ENCODE measurements around the gene AGBL1.

AGBL1 gene

DNA sequence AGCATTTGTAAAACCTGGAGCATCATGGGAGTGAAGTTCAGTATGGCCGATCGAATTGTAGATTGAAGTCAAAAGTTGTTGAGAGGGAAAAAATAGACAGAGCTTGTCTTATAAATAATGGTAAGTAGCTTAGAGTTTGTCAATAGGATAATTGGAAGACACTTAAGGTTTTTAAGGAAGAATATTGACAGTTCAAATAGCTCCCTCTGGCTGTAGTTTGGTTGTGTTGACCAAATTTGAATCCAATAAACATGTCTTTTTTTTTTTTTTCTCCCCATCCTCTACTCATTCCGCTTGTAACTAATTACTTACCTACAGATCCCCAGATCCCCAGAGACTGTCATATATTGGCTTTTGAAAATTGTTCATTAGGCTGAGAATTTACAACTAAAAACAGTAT is 677.0 kb downstream of the AGBL1 start:
- peak; percentile 0 for DNase-seq

DNA sequence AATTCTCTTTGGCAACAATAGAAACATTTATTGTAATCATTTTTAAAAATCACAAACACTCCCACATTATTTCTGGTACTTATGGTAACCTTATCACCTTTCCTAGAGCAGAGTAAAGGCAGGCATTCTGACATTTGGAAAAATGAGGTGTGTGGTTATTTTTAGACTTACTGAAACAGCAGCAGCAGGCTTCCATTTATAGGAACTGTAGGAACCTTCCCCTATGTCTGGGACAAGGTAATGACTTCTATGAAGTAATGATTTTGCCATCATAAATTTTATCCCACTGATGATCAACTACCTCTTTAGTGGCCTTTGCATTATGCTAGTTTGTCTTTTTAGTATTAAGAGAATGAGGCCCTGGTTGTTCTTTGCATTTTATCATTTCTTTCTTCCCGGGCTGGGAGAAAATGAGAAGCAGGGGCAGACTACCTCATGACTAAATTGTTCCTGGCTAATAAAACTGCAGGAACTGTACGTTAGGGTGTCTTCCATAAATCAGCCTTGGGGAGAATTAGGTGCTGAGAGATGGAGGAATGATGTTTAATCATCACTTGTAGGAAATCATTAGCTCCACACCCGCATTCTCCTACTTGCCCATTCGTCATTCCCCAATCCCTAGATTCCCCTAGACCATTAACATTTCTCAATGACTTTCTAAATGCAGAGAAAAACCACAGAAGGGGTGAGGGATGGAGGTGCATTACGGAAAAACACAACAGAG is 680.3 kb downstream of the AGBL1 start:
- no peak for DNase-seq

DNA sequence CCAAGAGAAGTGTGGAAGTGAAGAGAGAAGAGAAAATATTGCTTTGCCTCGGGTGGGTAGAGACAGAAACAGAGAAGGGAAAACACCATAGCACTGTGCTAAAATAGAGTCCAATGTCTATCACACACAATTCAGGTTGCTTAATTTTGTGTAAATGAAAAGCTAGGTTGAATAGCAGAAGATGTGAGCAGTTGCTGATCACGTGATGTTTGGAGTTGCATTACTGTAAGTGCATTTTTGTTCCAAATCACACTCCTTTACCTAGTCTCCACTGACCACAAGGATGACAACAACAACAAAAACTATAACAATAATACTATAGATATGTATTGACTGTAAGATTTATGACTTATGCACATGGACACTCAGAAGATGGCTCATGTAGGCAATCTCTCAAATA is 683.2 kb downstream of the AGBL1 start:
- no peak for DNase-seq

DNA sequence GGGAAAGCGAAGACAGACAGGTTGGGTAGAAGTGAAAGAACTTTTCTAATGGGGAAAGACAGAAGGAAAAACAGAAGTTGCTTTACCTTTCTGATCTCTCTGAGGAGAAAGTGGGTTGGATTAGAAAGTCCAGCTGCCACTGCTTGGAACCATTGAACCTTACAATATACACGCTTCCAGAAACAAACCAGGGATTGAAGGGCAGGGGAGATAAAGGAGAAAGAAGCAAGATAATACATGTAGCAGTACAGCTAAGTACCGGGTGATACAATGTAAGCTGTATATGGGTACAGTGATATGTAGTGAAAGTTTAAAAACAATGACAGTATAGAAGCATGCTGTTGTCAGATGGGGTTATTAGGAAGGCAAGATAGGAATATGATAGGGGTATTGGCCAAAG is 684.4 kb downstream of the AGBL1 start:
- no peak for DNase-seq

DNA sequence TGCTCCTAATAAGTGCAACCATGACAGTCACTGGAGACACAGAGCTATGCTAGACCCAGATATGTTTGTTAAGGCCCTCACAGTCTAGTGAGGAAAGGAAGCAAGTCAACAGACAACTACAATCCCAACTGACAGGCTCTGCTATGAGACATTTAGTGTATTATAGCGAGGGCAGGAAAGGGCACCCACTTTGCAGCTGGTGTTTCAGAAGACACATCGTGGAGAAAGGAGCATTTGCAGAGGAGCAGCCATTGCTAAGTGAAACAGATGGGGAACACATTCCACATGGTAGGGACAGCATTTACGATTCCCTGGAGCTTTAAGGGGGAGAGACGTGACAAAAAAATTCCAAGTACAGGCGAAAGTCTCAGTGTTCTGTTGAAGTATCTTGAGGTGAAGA is 685.6 kb downstream of the AGBL1 start:
- DNase-seq = no peak

DNA sequence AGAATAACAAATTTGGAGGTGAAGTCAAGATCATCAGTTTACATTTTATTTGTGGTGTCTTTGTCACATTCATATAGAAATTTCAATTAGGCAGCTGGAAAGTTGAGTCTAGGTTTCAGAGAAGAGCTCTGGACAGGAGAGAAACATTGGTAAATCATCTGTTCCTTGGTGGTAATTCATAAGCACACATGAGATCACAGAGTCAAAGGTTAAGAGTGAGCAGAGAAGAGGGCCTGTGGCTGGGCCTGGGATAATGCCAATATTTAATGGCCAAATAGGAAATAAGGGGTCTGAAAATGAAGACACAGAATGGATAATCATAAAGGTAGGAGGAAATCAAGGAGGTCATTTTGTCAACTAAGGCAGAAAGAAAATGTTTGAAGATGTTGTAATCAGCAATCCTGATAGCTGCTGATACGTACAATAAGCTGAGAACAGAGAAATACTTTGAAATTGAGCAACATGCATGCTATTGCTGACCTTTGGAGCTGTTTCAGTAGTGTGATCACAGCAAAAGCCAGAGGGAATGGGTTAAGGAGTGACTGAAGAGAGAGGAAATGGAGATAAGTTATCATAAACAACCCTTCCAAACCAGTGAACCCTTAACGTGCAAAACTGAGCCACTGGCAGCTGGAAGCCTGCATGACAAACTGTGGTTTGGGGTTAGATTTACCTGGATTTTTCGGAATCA is 692.8 kb downstream of the AGBL1 start:
- DNase-seq = no peak

DNA sequence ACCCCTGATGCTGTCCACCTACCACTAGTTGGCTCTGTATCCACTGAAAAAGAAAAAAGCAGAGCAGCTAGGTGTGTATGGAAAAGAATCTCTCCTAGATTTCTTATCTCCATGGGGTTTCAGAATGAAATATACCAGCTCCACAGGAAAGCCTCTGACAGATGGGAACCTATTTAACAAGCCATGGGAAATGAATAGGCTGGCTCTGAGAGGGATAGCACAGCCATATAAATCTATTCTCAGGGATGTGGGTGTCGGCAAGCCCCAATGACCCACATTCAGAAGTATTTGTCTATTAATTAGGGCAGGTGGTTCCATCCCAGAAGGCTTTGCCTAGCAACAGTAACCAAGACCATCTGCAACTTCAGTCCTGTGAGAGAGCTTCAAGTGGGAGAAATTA is 694.1 kb downstream of the AGBL1 start:
- DNase-seq = no peak

DNA sequence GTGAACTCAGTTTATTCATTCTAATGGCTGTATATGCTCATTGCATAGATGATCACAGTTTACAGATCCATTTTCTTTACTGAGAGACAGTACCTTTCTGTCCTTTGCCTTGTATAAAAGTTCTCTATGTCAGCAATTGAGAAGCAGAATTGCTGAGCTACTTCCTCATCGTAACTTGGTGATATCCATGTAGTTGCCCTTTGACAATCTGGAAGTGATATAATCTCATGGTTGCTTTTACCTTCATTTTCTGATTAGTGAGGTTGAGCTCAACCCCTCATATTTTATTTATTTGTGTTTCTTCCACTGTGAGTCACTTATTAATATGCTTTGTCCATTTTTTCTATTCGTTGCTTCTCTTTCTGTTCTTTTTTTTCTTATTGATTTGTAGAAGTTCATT is 696.5 kb downstream of the AGBL1 start:
- DNase-seq = no peak

DNA sequence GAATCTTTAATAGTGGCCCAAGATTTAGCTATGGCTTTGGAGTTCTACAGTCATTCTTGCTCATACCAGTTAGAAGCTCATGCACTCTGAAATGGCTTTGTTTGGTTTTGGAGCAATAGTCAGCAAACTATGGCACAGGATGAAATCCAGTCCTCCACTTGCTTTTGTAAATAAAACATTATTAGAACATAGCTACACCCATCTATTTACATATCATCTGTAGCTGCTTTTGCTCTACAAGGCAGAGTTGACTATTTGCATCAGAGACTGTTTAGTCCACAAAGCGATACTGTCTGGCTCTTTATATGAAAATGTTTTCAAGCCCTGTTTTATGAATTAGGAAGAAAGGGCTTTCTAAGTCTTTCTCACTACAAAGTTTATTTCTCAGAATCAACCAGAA is 716.9 kb downstream of the AGBL1 start:
- no peak for DNase-seq

DNA sequence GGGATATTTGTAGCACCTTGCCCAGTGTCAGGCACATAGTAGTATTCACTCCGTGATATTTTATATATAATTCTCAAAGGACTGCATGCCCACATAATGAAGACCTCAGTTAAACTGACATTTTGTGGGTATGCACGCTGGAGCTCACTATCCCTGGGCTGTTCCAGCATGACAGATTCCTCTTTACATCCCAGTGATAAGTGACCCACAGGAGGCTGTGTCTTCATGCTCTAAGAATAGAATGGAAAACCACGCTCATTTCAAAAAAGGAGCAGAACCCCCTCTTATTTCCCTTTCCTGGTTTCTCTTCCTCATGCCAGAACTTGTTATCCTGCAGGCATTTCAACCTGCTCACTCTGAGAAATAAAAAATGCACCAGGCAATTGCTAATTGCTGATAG is 717.5 kb downstream of the AGBL1 start:
- no peak for DNase-seq

DNA sequence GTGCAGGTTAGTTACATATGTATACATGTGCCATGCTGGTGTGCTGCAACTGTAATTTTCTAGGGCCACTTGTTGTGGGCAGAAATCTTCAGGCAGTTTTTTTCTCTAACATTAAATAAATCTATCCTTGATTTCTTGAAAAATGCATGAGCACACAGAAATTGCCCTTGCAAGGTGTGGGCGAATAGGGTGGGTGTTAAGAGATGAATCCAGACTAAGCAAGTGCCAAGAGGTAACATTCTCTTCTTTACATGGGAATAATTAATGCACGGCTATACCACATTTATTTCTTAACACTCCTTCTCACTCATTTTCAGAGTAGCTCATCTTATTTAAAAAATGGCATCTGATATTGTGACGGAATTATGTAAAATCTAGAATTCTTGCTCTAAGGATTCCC is 719.6 kb downstream of the AGBL1 start:
- DNase-seq = no peak

DNA sequence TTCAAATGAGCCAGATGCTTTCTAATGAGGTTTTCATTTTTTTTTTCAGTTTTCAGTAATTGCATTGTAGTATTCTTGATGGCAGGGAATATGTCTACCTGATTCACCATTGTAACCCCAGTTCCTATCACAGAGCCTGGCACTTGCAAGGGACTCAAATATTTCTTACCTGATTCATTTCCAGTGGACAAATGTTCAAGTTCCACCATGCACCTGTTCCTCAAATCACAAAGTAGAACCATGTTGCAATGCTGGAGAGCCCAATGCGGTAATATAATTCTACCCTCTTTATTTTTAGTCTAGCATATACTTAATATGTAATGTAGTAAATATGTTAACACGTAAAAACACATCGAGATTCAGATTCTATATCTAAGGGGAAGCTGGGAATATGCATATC is 722.6 kb downstream of the AGBL1 start:
- no peak for DNase-seq

DNA sequence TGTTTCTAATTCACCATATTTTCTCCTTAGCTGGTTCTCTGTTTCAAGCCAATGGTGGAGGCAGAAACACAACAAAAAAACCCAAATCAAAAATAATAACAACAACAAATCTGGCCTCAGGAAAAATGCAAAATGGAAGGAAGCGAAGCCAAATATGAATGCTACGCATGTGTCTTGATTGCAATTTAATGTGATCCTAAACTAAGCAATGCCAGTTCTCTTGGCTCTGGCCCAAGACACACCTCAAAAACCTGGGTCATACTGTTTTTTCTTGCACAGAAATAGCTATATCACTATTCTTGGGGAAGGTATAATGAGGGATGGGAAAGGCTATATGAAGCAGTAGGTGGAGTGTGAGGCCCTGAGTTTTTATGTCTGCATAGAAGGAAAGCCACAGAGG is 724.7 kb downstream of the AGBL1 start:
- DNase-seq = no peak

DNA sequence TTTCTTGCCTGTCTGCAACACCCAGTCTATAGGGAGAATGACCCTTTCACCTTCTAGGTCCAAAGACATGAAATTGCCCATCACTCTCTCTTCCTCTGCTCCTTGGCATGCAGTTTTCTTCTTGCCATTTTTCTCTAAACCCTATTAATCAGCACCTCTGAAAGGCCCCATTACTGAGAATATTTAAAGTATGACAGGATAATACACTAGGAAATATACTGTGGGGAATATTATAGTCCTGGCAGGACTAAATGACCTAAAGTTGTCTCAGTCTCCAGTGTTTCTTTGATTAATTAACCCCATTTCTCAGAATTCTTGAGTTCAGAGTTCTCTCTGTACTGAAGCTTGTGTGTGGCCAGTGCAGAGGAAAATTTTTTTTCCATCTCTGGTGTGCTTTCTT is 730.7 kb downstream of the AGBL1 start:
- no peak for DNase-seq

DNA sequence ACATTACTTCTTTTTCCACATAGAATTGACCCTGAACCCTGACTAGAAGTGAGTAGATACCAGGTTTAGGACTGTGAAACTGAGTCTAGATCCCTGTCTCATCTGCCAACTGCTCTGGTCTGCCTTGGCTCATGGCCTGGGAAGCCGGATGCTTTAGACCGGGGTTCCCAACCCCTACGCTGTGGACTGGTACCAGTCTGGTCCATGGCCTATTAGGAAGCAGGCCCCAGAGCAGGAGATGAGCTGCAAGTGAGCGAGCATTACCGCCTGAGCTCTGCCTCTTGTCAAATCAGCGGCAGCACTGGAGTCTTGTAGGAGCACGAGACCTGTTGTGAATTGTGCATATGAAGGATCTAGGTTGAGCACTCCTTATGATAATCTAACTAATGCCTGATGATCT is 734.2 kb downstream of the AGBL1 start:
- no peak for DNase-seq

DNA sequence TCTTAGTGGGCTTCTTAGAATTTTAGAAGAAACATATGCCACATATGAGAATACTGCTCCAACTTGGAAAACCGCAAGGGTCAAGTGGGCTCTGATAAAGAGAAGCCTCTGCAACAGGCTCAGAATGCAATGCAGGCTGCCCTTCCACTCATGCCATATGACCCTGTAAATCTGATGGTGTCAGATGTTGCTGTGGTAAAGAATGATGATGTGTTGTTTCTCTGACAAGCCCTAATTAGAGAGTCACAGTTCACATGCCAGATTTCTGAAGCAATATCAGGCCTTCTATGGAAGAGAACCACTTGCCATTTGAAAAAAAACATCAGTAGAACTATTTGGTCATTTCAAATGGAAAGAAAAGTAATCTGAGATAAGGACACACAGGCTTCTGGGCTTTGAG is 749.6 kb downstream of the AGBL1 start:
- no peak for DNase-seq

DNA sequence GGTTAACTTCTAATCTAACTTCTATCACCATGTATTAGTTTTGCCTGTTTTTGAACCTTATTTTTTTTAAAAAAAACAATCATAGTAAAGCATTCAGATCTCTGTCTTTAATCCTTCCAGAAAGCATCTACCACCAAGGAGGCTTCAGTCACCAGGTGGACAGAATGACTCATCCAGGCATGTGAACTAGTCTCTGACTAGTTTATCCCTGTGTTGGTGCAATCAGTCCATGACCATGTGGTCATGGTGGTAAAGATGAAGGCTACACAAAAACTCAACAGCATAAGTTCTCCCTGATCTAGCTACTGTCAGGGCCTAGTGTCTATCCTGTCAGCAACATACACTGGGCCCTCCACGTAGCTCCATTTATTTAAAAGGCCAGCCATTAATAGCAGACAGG is 750.6 kb downstream of the AGBL1 start:
- DNase-seq = no peak

DNA sequence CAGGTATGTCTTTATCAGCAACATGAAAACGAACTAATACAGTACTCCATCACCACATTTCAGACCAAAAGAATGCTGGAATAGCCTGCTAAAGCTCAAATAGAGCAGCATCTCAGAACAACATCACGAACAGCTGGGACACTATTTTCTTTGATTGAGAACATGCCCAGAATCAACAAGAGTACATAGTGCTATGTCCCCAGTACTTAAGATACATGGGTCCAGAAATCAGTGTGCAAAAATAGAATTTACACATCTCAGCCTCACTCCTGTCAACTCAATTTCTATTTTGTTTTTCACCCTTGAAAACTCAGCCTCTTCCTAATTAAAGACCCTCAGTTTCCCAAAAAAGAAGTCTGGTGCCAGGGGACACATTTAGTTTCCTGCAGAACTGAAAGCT is 753.9 kb downstream of the AGBL1 start:
- no peak for DNase-seq

DNA sequence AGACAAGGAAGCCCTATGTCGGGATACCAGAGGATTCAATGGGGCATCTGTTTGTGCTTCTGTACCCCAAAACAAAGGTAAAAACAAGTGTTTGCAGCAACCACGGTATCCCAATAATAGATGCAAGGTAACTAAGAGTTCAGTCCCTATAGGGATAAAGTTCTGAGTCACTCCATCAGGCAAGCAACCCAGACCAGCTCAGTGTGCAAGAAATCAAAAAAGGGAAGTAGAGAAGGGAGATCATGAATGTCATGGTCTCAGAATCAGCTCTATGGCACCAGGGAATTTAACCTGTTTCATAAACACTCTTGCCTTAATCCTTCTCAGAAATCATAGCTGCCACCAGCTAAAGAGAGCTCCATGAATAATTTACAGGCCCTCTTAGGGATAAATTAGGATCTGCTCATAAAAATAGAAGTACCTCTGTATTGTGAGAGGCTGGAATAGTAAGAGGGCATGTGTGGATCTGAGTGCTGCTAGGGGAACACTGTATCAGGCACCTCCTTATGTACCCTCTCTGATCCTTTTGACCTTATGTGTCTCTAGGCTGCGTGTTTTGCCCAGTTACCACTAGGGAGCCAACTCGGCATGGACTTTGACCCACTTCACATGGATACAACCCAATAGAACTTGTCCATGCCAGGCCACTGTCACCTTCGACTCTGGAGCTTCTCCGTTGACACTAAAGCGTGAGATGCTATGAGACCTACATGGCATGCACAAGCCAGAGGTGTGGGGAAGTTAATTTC is 754.6 kb downstream of the AGBL1 start:
- DNase-seq = no peak

DNA sequence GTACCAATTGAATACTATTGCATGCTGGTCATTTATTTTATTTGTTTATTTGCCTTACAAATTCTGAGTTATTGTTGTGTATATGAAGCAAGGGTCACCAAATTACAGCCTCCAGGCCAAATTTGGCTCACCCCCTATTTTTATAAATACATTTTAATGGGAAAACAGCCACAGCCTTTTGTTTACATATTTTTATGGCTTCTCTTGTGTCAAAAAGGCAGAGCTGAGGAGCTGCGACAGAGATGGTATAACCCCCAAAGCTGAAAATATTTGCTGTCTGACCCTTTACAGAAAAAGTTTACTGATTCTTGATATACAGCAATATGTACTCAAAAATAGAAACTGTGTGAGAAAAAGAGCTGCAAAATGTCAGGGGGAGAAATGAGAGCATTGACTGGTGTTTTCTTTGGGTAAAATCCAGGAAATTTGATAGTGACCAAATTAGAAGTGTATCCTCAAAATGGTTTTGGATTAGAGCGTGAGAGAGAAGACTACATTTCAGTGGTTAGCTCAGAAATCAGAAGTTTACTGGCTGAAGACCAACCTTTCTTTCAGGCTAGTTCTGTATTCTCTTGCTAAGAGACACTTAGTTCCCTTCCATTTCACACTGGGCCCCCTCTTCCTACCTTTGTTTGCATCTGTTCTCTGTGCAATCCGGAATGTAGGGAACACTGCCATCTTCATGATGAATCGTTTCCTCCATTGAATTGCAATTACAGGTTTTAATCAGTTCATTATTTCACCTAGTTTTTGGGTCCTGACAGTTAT is 757.8 kb downstream of the AGBL1 start:
- no peak for DNase-seq

DNA sequence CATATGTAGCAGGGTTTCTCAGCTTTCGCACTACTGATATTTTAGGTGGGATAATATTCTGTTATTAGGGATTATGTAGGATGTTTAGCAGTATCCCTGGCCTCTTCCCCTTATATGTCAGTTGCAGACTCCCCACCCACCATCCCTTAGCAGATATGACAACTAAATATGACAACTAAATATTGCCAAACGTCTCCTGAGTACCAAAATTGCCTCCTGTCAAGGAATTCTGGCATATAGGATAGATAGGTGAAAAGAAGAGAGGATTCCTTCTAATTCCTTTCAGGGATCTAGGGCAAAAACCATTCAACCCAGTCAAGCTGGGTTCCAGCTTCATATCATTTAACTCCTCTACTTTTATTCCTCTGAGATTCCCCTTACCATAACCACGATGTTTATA is 759.8 kb downstream of the AGBL1 start:
- DNase-seq = no peak

DNA sequence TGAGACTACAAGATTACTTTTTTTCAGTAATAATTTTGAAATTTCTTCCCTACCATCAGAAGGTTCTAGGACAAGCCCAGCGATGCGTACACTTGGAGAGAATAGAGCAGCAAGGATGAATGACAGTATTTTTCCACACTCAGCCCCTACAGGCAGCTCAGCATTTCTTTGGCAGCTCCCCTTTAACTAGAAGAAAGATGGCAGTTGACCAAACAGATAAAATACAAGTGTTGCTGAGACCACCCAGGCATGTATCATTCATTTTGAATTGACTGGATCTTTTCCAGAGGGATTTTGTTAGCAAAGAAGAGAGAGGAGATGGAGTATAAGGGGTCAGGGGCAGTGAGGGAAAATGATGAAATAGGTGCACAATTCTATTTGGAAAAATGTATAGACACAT is 761.3 kb downstream of the AGBL1 start:
- DNase-seq = no peak

DNA sequence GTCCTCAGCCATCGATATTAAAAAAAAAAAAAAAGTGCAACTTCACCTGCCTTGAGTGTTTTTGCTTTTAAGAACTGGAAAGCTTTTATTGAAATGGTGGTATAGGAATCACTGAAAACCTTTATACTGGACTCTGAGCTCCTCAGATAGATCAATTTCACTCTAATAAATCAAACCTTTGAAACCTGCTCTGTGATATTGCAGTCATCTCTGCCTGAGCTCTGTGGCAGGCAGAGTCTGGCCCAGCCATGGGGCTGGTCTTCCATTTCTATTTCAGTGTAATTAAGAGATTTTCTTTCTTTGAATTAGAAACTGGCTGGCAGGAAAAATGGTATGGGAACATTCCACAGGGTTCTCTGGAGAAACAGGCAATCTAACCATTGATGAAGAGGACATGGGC is 762.5 kb downstream of the AGBL1 start:
- DNase-seq = no peak

DNA sequence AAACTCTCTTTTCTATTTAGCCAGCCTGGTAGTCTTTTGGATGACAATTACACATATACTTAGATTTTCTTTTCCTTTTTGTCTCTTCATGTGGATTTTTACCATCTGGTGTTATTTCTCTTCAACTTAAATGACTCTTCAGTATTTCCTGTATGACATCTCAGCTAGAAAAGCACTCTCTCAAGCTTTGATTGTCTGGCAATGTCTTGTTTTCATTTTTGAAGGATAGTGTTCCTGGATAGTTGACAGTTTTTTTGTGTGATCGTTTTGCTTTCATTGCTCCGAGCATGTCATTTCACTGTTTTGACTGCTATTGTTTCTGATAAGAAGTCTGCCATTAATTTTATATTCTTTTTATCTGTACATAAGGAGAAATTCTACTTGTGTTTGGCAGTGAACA is 766.4 kb downstream of the AGBL1 start:
- DNase-seq = no peak

Data from hematopoietic multipotent progenitor cell treated with erythropoietin and hydrocortisone succinate and interleukin-3 and kit ligand, for 4 days (in vitro differentiated cells).